Measurements from ENCODE around the gene HPS5.
"Not testable (repeated sequence)": the region's sequence is repeated elsewhere in the genome, so short reads cannot be mapped to it uniquely, and the experiment has no call there.

The HPS5 gene

DNA sequence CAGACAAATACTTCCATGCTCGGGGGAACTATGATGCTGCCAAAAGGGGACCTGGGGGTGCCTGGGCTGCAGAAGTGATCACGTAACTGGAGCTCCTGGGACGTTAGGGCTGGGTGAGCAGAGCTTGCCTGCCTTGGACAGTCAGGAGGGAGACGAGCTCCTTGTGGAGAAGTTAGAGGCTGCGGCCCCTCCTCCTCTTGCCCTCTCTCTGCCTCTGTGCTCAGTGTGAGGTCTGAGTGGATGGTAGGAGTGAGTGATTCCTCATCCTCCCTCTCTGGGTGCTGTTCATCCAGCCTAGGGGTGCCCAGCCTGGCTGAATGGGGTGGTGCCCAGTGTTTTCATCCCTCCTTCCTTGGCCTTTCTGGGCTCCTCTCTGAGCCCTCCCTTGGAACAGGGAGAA lies 52.7 kb downstream of the HPS5 start:
- not testable (repeated sequence) for DNase-seq

DNA sequence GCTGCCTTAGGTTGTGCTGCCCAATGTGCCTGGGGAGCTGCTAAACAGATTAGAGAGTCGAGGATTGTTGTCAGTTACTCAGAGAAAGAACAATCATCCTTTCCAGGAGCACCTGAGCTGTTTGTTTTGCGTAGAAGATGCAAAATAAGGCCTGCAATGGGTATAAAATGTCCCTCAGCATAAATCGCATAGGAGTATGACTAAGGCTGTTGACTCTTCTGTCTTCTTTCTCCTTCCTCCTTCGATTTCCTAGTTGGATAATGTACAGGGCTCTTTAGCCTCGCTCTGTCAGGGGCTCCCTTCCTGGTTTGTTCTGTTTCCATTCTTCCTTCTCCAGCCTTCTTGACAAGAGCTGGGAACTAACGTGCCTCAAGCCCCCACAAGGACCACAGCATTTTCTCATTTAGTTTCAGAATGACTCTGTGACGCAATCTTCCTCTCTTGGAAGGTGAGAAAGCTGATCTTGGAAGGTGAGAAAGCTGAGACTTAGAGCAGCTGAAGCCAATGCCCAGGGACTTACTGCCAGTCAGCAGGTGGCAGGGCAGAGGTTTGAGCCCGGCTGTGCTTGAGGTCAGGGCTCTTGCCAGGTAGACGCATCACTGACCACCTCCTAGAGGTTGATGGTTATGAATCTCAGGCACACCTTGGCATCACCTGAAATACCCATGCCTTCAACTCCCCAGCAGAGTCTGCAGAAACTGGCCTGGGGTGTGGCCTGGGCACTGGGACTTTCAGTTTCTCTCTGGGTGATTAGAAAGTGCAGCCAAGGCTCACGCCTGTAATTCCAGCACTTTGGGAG lies 54.4 kb downstream of the HPS5 start:
- DNase-seq, result not testable (repeated sequence)

- DNase-seq, result no peak
Observed at GRCh38 chr11:18265949-18266348, 56.0 kb downstream of the HPS5 start, which contains the start of gene SAA1. Gene SAA1 (plus strand): TSS chr11:18266264. CDS start chr11:18266888, 624 bp downstream.

DNA sequence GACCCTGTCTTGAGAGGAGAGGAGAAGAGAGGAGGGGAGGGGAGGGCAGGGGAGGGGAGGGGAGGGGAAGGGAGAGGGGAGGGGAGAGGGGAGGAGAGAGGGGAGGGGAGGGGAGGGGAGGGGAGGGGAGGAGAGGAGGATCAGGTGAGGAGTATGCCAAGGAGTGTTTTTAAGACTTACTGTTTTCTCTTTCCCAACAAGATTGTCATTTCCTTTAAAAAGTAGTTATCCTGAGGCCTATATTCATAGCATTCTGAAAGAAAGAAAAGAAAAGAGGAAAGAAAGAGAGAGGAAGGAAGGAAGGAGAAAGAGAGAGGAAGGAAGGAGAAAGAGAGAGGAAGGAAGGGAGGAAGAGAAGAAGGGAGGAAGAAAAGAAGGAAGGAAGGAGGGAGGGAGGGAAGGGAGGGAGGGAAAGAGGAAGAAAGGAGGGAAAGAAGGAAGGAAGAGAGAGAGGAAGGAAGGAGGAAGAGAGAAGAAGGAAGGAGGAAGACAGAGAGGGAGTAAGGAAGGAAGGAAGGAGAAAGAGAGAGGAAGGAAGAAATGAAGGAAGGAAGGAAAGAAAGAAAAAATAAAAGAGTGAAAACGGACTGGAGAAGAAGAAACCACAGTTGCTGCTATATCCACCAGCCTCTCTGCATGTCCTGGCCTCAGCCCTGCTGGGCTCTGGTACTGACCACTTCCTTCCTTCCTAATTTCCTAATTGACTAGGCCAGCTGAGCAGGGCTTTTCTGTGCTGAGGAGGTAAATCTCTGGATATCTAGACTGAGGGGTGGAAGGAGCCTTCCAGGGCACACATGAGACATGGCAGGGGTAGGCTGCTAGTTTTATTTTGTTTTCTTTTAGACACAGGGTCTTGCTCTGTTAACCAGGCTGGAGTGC lies 57.0 kb downstream of the HPS5 start:
- no peak for DNase-seq

- no peak for DNase-seq
Observed at GRCh38 chr11:18264035-18264434, 57.9 kb downstream of the HPS5 start.

DNA sequence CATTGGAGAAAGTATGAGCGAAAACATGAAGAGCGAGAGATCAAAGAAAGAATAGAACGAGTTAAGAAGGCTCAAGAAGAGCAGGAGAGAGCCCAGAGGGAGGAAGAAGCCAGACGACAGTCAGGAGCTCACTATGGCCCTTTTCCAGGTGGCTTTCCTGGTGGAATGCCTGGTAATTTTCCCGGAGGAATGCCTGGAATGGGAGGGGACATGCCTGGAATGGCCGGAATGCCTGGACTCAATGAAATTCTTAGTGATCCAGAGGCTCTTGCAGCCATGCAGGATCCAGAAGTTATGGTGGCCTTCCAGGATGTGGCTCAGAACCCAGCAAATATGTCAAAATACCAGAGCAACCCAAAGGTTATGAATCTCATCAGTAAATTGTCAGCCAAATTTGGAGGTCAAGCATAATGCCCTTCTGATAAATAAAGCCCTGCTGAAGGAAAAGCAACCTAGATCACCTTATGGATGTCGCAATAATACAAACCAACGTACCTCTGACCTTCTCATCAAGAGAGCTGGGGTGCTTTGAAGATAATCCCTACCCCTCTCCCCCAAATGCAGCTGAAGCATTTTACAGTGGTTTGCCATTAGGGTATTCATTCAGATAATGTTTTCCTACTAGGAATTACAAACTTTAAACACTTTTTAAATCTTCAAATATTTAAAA lies 59.1 kb downstream of the HPS5 start:
- DNase-seq, result not testable (repeated sequence)

DNA sequence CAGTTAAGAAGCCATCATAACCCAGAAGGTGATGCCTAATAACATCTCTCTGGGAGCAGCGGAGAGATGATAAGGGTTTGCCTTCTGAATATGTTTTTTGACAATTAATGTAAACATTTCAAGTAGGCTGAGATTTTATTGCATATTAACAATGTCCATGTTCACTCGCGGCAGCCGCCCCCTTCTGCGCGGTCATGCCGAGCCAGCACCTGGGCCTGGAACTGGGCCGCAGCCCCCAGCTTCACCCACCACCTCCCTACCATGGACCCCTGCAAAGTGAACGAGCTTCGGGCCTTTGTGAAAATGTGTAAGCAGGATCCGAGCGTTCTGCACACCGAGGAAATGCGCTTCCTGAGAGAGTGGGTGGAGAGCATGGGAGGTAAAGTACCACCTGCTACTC lies 60.2 kb downstream of the HPS5 start:
- DNase-seq, result no peak

- DNase-seq, result no peak
Observed at GRCh38 chr11:18259259-18259658, 62.7 kb downstream of the HPS5 start.

DNA sequence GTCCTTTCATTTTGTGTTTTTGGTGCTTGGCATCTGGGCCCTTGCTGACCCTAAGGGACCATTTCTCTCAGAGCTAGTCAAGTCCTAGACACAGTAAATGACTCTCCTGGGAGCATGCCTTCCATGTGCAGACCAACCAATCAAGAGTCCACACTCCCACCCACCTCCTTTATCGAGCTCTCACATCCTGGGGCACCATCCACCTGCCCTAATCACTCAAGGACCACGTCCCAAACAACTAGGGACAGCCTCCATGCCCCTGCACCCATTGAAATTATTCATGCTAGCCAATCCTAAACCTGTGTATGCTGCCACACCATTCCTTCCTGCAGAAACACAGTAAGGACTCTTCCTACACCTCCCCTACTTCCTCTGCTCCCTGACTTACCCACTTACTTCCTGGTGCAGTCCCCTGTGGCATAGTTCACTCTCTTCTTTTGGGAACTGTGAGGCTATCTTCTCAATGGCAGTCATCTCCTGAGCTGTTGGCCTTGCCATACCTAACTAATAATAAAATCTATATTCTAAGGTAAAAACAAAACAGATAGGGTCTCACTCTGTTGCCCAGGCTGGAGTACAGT lies 67.1 kb downstream of the HPS5 start:
- no peak for DNase-seq

- no peak for DNase-seq
Observed at GRCh38 chr11:18253778-18254338, 68.1 kb downstream of the HPS5 start.

DNA sequence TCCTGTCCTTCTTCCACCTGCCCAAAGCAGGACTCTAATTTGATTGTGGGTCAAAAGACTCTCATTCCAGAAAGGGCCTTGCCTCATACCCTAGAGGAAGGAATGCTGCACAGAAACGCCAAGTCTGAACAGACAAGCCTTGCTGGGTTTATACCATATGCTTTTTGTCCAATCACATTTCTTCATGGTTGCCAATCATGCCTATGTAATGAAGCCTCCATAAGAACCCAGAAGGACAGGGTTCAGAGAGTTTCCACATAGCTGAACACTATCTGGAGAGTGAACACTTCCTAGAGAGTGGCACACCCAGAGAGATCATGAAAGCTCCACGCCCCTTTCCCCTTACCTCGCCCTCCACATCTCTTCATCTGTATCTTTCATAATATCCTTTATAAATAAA lies 68.7 kb downstream of the HPS5 start:
- DNase-seq, result no peak

GRCh38 chr11:18248561-18248960 lies 73.4 kb downstream of the HPS5 start, which contains the start of gene SAA2:
Gene SAA2 (minus strand): TSS chr11:18248668. CDS start chr11:18248011, 657 bp downstream.
- no peak for DNase-seq

GRCh38 chr11:18247191-18247581 lies 74.8 kb downstream of the HPS5 start:
- DNase-seq, result not testable (repeated sequence)

DNA sequence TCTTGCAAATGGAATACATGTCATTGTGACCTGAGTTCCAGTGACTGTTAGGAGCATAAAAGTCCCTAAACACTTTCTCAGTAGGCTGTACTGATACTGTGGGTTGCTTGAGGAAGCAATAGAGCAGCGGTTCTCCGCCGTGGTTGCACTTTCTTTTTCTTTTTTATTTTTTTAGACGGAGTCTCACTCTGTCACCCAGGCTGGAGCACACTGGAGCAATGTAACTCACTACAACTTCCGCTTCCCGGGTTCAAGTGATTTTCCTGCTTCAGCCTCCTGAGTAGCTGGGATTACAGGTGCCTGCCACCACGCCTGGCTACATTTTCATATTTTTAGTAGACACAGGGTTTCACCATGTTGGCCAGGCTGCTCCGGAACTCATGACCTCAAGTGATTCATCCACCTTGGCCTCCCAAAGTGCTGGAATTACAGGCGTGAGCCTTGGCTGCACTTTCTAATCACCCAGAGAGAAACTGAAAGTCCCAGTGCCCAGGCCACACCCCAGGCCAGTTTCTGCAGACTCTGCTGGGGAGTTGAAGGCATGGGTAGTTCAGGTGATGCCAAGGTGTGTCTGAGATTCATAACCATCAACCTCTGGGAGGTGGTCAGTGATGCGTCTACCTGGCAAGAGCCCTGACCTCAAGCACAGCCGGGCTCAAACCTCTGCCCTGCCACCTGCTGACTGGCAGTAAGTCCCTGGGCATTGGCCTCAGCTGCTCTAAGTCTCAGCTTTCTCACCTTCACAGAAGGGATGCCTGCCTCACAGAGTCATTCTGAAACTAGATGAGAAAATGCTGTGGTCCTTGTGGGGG lies 75.4 kb downstream of the HPS5 start:
- DNase-seq, result not testable (repeated sequence)

GRCh38 chr11:18245396-18245795 lies 76.5 kb downstream of the HPS5 start:
- DNase-seq, result no peak

DNA sequence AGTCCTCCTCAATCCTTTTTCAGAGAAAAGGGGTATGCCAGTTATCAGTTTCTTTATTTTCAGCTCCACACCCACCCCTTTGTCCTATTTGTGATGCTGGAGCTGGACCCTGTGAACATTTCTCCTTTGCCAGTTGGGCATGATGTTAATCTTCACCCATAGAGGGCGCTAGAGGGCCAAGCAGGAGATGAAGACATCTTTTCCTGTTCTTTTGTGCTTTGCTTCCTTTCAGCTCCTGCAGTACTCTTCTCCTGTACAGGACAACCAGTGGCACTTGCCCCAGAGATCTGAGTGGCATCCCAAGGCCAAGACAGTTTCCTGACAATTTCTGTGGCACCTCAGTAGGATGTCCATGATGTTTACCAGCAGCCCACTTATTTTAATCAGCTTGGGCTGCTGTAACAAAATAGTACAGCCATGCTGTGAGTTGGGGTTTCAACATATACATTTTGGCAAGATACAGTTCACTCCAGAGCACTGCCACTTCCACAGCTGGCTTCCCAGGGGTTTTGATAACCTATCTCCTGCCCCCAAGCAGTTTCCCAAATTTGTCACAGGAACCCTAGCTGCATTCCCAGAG lies 78.1 kb downstream of the HPS5 start:
- DNase-seq, result peak; percentile 1

- no peak for DNase-seq
Observed at GRCh38 chr11:18239655-18240054, 82.3 kb downstream of the HPS5 start.

GRCh38 chr11:18236664-18237356 lies 85.1 kb downstream of the HPS5 start, which contains the start of gene SAA4:
Gene SAA4 (minus strand): TSS chr11:18236802. CDS start chr11:18235926, 876 bp downstream.
- DNase-seq, result no peak

DNA sequence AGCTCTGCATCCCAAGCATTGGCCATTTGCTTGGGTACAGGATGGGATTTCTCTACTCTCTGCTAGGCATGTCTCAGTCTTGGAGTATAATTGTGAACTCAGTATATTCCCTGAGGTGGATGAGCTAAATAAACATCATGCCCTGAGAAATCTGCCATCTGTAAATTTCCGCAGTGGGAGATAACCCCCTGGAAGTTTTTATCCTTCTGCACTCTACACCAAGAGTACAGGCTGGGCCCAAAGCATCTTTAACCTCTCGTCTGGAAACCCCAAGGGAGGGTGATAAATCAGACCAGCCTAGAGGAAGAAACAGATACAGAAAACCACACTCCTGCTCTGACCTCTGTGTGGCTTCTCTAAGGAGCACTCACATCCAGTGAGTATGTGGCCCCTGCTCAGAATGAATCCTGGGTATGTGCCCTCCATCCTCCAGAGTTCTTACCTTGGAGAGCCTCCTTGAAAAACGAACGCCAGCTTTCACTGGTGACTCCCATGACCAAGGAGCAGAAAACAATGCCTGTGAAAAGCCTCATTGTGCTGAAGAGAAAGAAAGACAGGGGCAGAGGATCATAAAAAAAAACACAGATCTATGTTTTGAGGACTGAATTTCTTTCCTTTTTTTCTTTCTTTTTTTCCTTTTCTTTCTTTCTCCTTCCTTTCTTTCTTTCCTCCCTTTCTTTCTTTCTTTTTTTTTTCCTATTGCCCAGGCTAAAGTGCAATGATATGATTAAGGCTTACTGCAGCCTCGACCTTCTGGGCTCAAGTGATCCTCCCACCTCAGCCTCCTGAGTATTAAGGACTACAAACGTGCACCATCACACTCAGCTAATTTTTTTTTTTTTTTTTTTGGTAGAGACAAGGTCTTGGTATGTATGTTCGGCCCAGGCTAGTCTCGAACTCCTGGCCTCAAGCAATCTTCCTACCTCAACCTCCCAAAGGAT lies 86.3 kb downstream of the HPS5 start:
- no peak for DNase-seq

Measured in SHP77 treated with DMSO at 0.1 percent for 48 hours (cell line).